Activated CD4-positive, alpha-beta T cell treated with anti-CD3 and anti-CD28 coated beads, Interleukin-2, amount 10 ng/mL, durations not matched to agents 24 days and 14 days (primary cell): Measurements from ENCODE around the gene CAPSL. TPM values are rescaled to one million over a fixed set of nuclear protein-coding genes. Genes with fewer than 3 reads are reported as not detected.
A peak's percentile ranks its signal among the peaks of the same experiment; 100 is the strongest.
"Not testable (repeated sequence)": the region's sequence is repeated elsewhere in the genome, so short reads cannot be mapped to it uniquely, and the experiment has no call there.

ENCODE experiments used
- DNase-seq: peaks from one replicate; pipeline ENCODE4 v3.0.0; 2022
- H3K27ac Mint-ChIP-seq: one replicate; pipeline ENCODE4 v1.8.0; 2022; ENCODE audit warnings: mild to moderate bottlenecking, mixed read lengths
- H3K27me3 Mint-ChIP-seq: one replicate; pipeline ENCODE4 v1.8.0; 2022; ENCODE audit warnings: mixed read lengths
- H3K36me3 Mint-ChIP-seq: one replicate; pipeline ENCODE4 v1.8.0; 2022; ENCODE audit warnings: low read depth, mild to moderate bottlenecking, mixed read lengths
- H3K4me1 Mint-ChIP-seq: one replicate; pipeline ENCODE4 v1.8.0; 2021; ENCODE audit warnings: mixed read lengths
- H3K4me3 Mint-ChIP-seq: one replicate; pipeline ENCODE4 v1.8.0; 2022; ENCODE audit warnings: mild to moderate bottlenecking, moderate library complexity, mixed read lengths
- H3K9me3 Mint-ChIP-seq: one replicate; pipeline ENCODE4 v1.8.0; 2021; ENCODE audit warnings: mixed read lengths
- intact Hi-C: fragments of 100-400 bp; cut with micrococcal nuclease; formaldehyde crosslinking; loops from one replicate; pipeline ENCODE4 v1.15.1; 2023
- total RNA-seq: library from RNA; stranded (reverse); gene quantifications from 2 replicates; pipeline ENCODE4 v1.2.3, GENCODE V29; 2022

CAPSL gene
- total RNA-seq, 1 donor from 2014 or later, result not detected

- intact Hi-C loops, result loop anchor here (10.0 kb wide), 1 partner anchor 975 kb away; the partner anchor contains the start of gene DNAJC21
- Mint-ChIP-seq H3K27ac (peak overlapping the region; percentile 69), H3K4me1 (peaks cover 65% of the 10 kb centered on the region), H3K36me3 (peaks cover 3% of the 10 kb centered on the region), H3K27me3 (no peaks in the 10 kb centered on the region), H3K4me3 (peak overlapping the region; percentile 33), H3K9me3 (peaks cover 11% of the 10 kb centered on the region)
- DNase-seq, result peak; percentile 74
These were observed 38.6 kb downstream of the CAPSL start for GRCh38 chr5:35899800-35900199.

DNA sequence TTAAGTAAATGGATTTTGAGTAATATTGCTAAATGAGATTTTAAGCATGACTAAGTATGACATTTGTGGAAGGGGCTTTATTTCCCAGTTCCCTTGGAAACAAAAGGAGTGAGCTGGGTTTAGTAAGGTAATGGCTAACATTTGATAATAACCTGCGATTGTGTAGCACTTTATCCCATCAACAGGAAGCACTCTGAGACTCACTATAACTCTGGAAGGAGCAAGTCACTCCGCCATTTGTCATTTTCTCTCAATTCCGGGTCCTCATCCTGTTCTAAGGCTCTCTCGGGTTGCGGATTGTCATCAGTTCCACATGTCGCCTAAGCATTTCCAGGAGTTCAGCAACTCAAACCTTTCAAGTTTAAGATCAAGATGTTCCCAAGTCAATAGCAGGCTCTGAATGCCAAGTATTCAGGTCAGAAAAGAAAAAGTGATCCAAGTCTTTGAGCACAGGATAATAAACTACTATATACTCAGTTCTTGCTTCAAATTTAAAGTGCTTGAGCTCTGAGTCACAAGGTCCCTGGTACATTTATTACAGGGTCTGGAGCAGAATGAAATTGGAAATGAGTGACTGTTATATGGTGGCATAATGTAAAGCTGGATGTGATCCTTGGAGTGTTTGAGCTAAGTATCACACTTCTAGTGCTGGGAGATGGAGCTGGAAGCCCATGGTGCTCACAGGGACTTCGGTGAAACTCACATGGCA, 39.3 kb downstream of the CAPSL start:
- Mint-ChIP-seq H3K4me1 (peaks cover 58% of the 10 kb centered on the region), H3K36me3 (peaks cover 3% of the 10 kb centered on the region), H3K27me3 (no peaks in the 10 kb centered on the region), H3K4me3 (peak overlapping the region; percentile 21), H3K27ac (peak overlapping the region; percentile 69), H3K9me3 (peaks cover 11% of the 10 kb centered on the region)
- no peak for DNase-seq
- intact Hi-C loops, result no loop called here

DNA sequence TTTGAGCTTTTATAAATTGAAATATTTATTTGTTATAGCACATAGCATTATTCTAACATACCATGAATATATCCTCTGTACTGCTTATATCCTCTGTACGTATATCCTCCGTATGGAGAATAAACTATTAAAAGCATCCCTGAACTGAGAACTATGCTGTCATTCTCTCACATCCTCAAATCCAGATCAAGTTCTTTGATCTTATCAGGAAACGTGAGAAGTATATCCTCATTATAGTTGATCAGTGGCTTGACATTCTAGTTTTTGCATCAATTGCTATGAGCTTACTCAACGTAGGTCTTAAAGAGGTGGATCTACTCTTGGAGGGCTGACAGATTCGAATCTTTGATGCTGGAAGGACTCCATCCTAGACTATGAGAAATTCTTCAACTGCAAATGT, 44.3 kb downstream of the CAPSL start:
- no peaks in the 10 kb centered on the region for H3K27me3 Mint-ChIP-seq
- H3K9me3 Mint-ChIP-seq, result peaks cover 10% of the 10 kb centered on the region
- intact Hi-C loops, result no loop called here
- no peak for DNase-seq
- H3K27ac Mint-ChIP-seq, result no peak overlapping the region
- no peak overlapping the region for H3K4me3 Mint-ChIP-seq
- H3K4me1 Mint-ChIP-seq, result peaks cover 12% of the 10 kb centered on the region
- peaks cover 1% of the 10 kb centered on the region for H3K36me3 Mint-ChIP-seq

DNA sequence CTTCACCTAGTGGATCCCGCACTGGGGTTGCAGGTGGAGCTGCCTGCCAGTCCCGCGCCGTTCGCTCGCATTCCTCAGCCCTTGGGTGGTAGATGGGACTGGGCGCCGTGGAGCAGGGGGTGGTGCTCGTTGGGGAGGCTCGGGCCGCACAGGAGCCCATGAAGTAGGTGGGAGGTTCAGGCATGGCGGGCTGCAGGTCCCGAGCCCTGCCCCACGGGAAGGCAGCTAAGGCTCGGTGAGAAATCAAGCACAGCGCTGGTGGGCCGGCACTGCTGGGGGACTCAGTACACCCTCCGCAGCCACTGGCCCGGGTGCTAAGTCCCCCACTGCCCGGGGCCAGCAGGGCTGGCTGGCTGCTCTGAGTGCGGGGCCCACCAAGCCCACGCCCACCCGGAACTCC, 45.6 kb downstream of the CAPSL start:
- H3K27ac Mint-ChIP-seq, DNase-seq, H3K36me3 Mint-ChIP-seq, intact Hi-C loops, H3K27me3 Mint-ChIP-seq, H3K4me1 Mint-ChIP-seq, H3K4me3 Mint-ChIP-seq: not testable (repeated sequence)
- H3K9me3 Mint-ChIP-seq, result peaks cover 10% of the 10 kb centered on the region

DNA sequence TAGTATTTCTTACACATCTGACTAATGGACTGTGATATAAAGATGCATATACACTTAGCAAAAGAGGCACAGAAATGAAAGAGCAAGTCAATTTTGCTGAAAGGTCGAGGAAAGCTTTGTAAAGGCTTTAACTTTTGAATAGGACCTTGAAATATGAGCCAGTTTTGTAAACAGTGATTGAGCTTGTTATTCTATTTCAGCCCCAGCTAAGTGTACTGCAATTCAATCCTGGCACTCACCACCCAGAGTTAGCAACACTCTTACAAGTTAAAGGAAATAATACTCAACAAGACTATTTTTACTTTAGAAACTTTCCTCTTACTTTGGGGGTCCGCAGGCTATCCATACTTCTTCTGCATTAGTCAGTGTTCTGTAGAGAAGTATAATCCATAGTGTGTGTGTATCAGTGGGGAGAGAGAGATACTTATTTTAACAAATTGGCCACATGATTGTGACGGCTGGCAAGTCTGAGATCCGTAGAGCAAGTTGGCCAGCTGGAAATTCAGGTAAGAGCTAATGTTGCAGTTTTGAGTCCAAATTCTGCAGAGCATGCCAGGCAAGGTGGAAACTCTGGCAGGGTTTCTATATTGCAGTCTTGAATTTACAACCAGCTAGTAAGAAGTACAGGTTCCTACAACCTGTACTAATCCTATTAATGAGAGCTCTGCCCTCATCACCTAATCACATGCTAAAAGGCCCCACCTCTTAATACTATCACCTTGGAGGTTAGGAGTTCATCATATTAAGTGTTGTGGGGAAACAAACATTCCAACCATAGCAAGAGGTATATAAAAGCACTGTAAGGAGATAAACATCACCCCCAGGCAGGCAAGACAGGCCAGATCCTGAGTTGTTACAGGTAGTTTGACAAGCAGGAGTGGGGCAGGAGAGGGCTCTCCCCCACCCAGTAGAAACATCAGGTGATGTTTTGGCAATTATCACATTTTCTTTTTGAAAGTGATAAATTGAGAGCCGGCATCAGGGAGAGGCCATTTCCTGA, 48.1 kb downstream of the CAPSL start:
- peaks cover 4% of the 10 kb centered on the region for H3K9me3 Mint-ChIP-seq
- H3K4me3 Mint-ChIP-seq, result no peak overlapping the region
- H3K27ac Mint-ChIP-seq, result no peak overlapping the region
- intact Hi-C loops, result no loop called here
- DNase-seq, result peak; percentile 29
- H3K4me1 Mint-ChIP-seq, result peaks cover 2% of the 10 kb centered on the region
- H3K27me3 Mint-ChIP-seq, result no peaks in the 10 kb centered on the region
- no peaks in the 10 kb centered on the region for H3K36me3 Mint-ChIP-seq

DNA sequence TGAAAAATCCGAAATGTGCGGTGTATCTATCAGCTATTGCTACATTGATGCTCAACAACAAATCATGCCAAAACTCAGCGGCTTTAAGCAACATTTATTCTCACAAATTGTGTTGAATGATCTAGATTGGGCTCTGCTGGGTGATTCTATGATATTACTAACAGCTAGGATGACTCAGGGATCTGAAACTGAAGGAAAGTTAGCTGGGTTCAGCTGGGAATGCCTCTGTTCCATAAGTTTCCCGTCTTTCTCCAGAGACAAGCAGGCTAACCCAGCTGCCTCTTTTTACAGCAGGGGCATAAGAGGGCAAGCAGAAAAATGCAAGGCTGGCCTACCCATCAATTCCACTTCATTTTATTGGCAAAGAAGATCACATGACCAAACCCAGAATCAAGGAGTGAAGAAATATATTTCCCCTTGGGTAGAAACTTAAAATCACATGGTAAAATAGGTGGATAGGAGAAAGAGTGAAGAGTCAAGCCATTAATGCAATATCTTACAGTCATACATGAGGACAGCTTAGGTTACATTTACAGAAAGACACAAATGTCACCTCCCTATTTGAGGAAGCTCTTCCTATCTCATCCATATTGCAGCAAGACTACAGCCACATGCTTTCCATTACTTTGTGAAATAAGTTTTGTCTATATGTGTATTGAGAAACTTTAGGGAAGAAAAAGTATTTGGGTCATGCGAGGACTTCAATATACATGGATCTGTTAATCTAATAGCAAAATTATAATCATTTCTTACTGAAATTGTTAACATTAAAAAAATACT, 50.9 kb downstream of the CAPSL start:
- intact Hi-C loops, result no loop called here
- Mint-ChIP-seq H3K4me1 (peaks cover 20% of the 10 kb centered on the region), H3K36me3 (peaks cover 14% of the 10 kb centered on the region), H3K4me3 (no peak overlapping the region), H3K27ac (no peak overlapping the region), H3K9me3 (peaks cover 3% of the 10 kb centered on the region), H3K27me3 (no peaks in the 10 kb centered on the region)
- DNase-seq, result peak; percentile 45

DNA sequence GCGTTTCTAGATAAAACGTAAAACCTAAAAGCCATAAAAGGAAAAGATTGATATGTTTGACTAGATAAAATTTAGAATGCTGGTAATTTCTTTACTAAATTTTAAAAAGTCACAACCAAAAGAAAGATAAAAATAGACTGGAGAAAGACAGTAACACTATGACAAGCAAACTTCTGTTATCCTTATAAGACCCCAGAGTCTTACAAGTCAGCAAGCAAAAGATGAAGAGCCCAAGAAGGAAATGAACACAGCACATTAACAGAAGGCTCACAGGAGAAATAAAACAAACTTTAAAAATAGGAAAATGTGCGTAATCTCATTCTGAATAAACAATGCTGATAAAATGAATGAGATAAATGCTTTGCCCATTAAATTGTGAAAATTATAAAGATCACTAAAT, 52.0 kb downstream of the CAPSL start:
- peaks cover 23% of the 10 kb centered on the region for H3K36me3 Mint-ChIP-seq
- no peak overlapping the region for H3K27ac Mint-ChIP-seq
- peaks cover 3% of the 10 kb centered on the region for H3K9me3 Mint-ChIP-seq
- no peak for DNase-seq
- peaks cover 25% of the 10 kb centered on the region for H3K4me1 Mint-ChIP-seq
- H3K4me3 Mint-ChIP-seq, result no peak overlapping the region
- intact Hi-C loops, result no loop called here
- no peaks in the 10 kb centered on the region for H3K27me3 Mint-ChIP-seq

GRCh38 chr5:35884773-35885172, 53.6 kb downstream of the CAPSL start:
- Mint-ChIP-seq H3K36me3 (peaks cover 36% of the 10 kb centered on the region), H3K4me1 (peaks cover 30% of the 10 kb centered on the region), H3K27ac (no peak overlapping the region), H3K4me3 (no peak overlapping the region), H3K9me3 (peaks cover 3% of the 10 kb centered on the region), H3K27me3 (no peaks in the 10 kb centered on the region)
- intact Hi-C loops, result loop anchor here (1.0 to 2.0 kb wide), 3 partner anchors 20 to 40 kb away; no protein-coding TSS in a partner anchor
- no peak for DNase-seq

- peaks cover 35% of the 10 kb centered on the region for H3K4me1 Mint-ChIP-seq
- intact Hi-C loops, result loop anchor here (1.0 to 2.0 kb wide), 3 partner anchors 20 to 41 kb away; no protein-coding TSS in a partner anchor
- H3K36me3 Mint-ChIP-seq, result peaks cover 41% of the 10 kb centered on the region
- no peaks in the 10 kb centered on the region for H3K27me3 Mint-ChIP-seq
- H3K27ac Mint-ChIP-seq, result peak overlapping the region; percentile 86
- H3K9me3 Mint-ChIP-seq, result peaks cover 3% of the 10 kb centered on the region
- no peak for DNase-seq
- peak overlapping the region; percentile 63 for H3K4me3 Mint-ChIP-seq
These were observed 54.1 kb downstream of the CAPSL start for GRCh38 chr5:35884191-35884769.

- no peak overlapping the region for H3K4me3 Mint-ChIP-seq
- H3K4me1 Mint-ChIP-seq, result peaks cover 55% of the 10 kb centered on the region
- peak overlapping the region; percentile 68 for H3K27ac Mint-ChIP-seq
- intact Hi-C loops, result no loop called here
- no peak for DNase-seq
- H3K36me3 Mint-ChIP-seq, result peaks cover 64% of the 10 kb centered on the region
- peaks cover 7% of the 10 kb centered on the region for H3K9me3 Mint-ChIP-seq
- H3K27me3 Mint-ChIP-seq, result no peaks in the 10 kb centered on the region
These were observed 56.7 kb downstream of the CAPSL start for GRCh38 chr5:35881758-35882157.

DNA sequence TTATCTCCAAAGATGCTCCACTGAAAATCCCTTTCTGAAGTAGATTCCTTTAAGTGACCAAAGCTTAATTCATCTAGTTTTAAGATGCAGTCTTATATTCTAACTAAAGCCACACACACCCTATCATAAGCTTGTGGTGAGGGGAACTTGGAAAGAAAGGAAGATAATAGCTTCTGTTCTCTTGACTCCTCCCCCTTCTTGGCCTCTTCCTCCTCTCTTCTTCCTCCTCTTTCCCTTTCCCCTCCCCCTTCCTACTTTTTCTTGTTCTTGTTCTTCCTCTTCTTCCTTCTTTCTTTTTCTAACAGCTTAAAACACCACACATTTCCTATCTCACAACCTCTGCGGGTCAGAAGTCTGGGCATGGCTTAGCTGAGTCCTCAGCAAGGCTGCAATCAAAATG, 58.3 kb downstream of the CAPSL start:
- peaks cover 80% of the 10 kb centered on the region for H3K36me3 Mint-ChIP-seq
- no peak for DNase-seq
- intact Hi-C loops, result no loop called here
- peaks cover 65% of the 10 kb centered on the region for H3K4me1 Mint-ChIP-seq
- peaks cover 7% of the 10 kb centered on the region for H3K9me3 Mint-ChIP-seq
- H3K27ac Mint-ChIP-seq, result peak overlapping the region; percentile 31
- no peak overlapping the region for H3K4me3 Mint-ChIP-seq
- H3K27me3 Mint-ChIP-seq, result no peaks in the 10 kb centered on the region

DNA sequence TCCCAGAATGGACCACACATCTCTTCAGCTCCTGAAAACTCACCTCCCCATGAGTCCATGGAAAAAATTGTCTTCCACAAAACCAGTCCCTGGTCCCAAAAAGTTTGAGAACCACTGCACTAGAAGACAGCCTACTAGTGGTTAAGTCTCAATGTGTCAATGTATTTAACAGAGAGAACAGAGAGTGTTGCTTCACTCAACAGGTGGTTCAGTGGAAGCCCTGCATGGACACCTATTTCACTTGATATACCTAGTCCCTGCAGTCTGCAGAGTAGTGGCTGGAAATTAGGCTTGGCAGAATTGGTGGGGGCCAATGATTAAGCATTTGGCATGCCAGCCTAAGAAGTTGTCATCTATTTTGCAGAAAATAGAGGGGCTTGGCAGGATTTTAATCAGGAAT, 58.8 kb downstream of the CAPSL start:
- peaks cover 7% of the 10 kb centered on the region for H3K9me3 Mint-ChIP-seq
- intact Hi-C loops, result no loop called here
- H3K4me1 Mint-ChIP-seq, result peaks cover 67% of the 10 kb centered on the region
- peak overlapping the region; percentile 22 for H3K27ac Mint-ChIP-seq
- DNase-seq, result no peak
- peaks cover 85% of the 10 kb centered on the region for H3K36me3 Mint-ChIP-seq
- H3K27me3 Mint-ChIP-seq, result no peaks in the 10 kb centered on the region
- no peak overlapping the region for H3K4me3 Mint-ChIP-seq

- H3K27ac Mint-ChIP-seq, result peak overlapping the region; percentile 60
- DNase-seq, result no peak
- H3K4me3 Mint-ChIP-seq, result no peak overlapping the region
- no peaks in the 10 kb centered on the region for H3K27me3 Mint-ChIP-seq
- H3K4me1 Mint-ChIP-seq, result peaks cover 64% of the 10 kb centered on the region
- intact Hi-C loops, result no loop called here
- H3K36me3 Mint-ChIP-seq, result peaks cover 87% of the 10 kb centered on the region
- H3K9me3 Mint-ChIP-seq, result peaks cover 7% of the 10 kb centered on the region
These were observed 59.3 kb downstream of the CAPSL start for GRCh38 chr5:35879096-35879495.
